Retinal pigment epithelial cell (primary cell): ENCODE measurements around the gene PITPNC1.
A peak's percentile ranks its signal among the peaks of the same experiment; 100 is the strongest.

ENCODE experiments used
- DNase-seq: peaks from one replicate; pipeline ENCODE4 v3.0.0-alpha.2; 2010; ENCODE audit warnings: low read depth
- H3K4me3 ChIP-seq: 2 replicates; pipeline ENCODE4 v1.5.1; 2011; ENCODE audit warnings: mild to moderate bottlenecking, low read length, control low read depth, moderate library complexity
- CTCF ChIP-seq: conservative IDR thresholded peaks from 2 replicates; pipeline ENCODE4 v1.5.1; 2011; ENCODE audit warnings: low read depth, low read length, control low read depth, inconsistent platforms

PITPNC1 gene

GRCh38 chr17:67520916-67521774 is 144.1 kb downstream of the PITPNC1 start:
- DNase-seq = no peak
- TF ChIP-seq CTCF = no peak
- no peak overlapping the region for H3K4me3 ChIP-seq

- DNase-seq = no peak
- no peak for TF ChIP-seq CTCF
- no peak overlapping the region for H3K4me3 ChIP-seq
Observed at GRCh38 chr17:67521775-67522069, 144.6 kb downstream of the PITPNC1 start.

DNA sequence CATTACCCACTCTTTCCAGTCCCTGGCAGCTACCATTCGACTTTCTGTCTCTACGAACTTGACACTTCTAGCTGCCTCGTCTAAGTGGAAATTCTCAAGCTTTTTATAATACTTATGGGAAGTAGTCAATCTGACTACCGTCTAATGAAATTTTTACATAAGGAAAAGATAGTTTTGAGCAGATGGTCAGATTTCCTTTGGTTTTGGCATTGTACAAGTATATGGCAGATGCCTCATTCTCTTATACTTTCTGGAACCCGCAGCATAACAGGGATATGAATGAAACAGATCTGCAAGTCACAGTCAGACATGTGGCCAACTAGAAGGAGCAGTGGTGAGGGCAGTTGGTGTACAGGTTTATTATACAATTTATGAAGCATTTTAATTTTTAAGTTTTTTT is 146.0 kb downstream of the PITPNC1 start:
- TF ChIP-seq CTCF = no peak
- H3K4me3 ChIP-seq = no peak overlapping the region
- DNase-seq = no peak

GRCh38 chr17:67525239-67526135 is 148.4 kb downstream of the PITPNC1 start:
- no peak for TF ChIP-seq CTCF
- H3K4me3 ChIP-seq = no peak overlapping the region
- no peak for DNase-seq

DNA sequence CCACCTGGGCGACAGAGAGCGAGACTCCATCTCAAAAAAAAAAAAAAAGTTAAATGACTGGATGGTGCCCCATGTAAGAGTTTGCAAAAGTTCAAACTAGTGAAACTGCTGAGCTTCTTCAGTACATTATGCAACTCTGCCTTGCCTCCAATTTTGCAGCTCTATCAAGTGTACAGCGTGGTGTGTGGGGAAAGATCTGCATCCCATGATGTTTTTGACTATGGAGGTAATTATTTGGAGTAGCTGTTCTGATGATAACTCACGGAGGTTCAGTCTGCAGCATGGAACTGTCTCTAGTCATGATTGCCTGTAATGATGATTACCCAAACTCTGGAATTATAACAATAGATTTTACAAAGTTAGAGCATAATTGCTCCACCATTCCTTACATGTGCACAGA is 149.6 kb downstream of the PITPNC1 start:
- TF ChIP-seq CTCF = no peak
- DNase-seq = no peak
- H3K4me3 ChIP-seq = no peak overlapping the region

GRCh38 chr17:67528751-67529436 is 151.8 kb downstream of the PITPNC1 start:
- TF ChIP-seq CTCF = no peak
- DNase-seq = peak; percentile 75
- H3K4me3 ChIP-seq = peak overlapping the region; percentile 19
